ENCODE measurements around the gene HDAC11.

The HDAC11 gene

GRCh38 chr3:13544951-13545651, 65.0 kb downstream of the HDAC11 start:
- no peak for DNase-seq

GRCh38 chr3:13545952-13546454, 65.9 kb downstream of the HDAC11 start:
- no peak for DNase-seq

- no peak for DNase-seq
Observed at GRCh38 chr3:13546667-13547171, 66.6 kb downstream of the HDAC11 start.

- no peak for DNase-seq
Observed at GRCh38 chr3:13547591-13548371, 67.7 kb downstream of the HDAC11 start.

- DNase-seq: no peak
Observed at GRCh38 chr3:13548696-13549622, 68.9 kb downstream of the HDAC11 start, which contains the start of gene FBLN2. FBLN2 (plus strand) TSS chr3:13549125; CDS start chr3:13570356, 21,231 bp downstream.

GRCh38 chr3:13549623-13550422, 69.7 kb downstream of the HDAC11 start:
- DNase-seq: no peak

- no peak for DNase-seq
Observed at GRCh38 chr3:13550423-13550690, 70.3 kb downstream of the HDAC11 start.

- no peak for DNase-seq
Observed at GRCh38 chr3:13550791-13551360, 70.8 kb downstream of the HDAC11 start.

- DNase-seq: no peak
Observed at GRCh38 chr3:13552857-13553652, 72.9 kb downstream of the HDAC11 start.

- no peak for DNase-seq
Observed at GRCh38 chr3:13553686-13554085, 73.6 kb downstream of the HDAC11 start.

- DNase-seq: no peak
Observed at GRCh38 chr3:13555753-13556152, 75.6 kb downstream of the HDAC11 start.
